Measurements from ENCODE around the gene ATP2A3.

DNA sequence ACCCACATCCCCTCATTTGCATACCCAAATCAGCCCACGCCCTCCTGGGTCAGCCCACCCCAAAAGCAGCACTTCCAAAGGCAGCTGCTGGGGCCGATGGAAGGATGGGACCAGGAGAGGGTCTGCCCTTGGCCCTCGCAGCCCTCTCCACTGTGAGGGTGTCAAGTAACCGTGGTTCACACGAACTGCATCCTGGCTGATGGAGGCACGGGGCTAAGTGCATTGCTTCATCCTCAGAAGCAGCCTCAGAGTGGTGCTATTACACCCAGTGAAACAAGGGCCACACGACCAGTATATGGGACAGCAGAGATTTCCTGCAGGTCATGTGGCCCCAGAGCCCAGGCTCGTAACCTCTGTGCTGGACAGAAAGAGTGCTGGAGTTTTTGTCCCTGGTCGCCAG lies 13.2 kb upstream of the ATP2A3 start:
- TF ChIP-seq, protein P1, sequence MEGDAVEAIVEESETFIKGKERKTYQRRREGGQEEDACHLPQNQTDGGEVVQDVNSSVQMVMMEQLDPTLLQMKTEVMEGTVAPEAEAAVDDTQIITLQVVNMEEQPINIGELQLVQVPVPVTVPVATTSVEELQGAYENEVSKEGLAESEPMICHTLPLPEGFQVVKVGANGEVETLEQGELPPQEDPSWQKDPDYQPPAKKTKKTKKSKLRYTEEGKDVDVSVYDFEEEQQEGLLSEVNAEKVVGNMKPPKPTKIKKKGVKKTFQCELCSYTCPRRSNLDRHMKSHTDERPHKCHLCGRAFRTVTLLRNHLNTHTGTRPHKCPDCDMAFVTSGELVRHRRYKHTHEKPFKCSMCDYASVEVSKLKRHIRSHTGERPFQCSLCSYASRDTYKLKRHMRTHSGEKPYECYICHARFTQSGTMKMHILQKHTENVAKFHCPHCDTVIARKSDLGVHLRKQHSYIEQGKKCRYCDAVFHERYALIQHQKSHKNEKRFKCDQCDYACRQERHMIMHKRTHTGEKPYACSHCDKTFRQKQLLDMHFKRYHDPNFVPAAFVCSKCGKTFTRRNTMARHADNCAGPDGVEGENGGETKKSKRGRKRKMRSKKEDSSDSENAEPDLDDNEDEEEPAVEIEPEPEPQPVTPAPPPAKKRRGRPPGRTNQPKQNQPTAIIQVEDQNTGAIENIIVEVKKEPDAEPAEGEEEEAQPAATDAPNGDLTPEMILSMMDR (IDR thresholded peaks at IDR 0.05), result no peak
- TF ChIP-seq POLR2A (IDR thresholded peaks at IDR 0.05), result no peak
